Activated T-cell treated with anti-CD3 and anti-CD28 coated beads, Interleukin-2, amount 50 U/mL, for 1 hour (primary cell): ENCODE measurements around the gene CLTCL1.
"Not testable (repeated sequence)": the region's sequence is repeated elsewhere in the genome, so short reads cannot be mapped to it uniquely, and the experiment has no call there.

Experiments
- DNase-seq: peaks from one replicate; pipeline ENCODE4 v3.0.0-alpha.2; 2020

Gene CLTCL1

GRCh38 chr22:19291580-19292457 is at the start of gene CLTCL1:
CLTCL1 (minus strand) TSS chr22:19291719; CDS start chr22:19291641, 78 bp downstream.
- DNase-seq, result peak; percentile 74

GRCh38 chr22:19337137-19337536 is 45.6 kb upstream of the CLTCL1 start:
- DNase-seq, result no peak

GRCh38 chr22:19336133-19337075 is 44.9 kb upstream of the CLTCL1 start:
- no peak for DNase-seq

GRCh38 chr22:19331975-19332374 is 40.5 kb upstream of the CLTCL1 start:
- no peak for DNase-seq

GRCh38 chr22:19331474-19331873 is 40.0 kb upstream of the CLTCL1 start:
- DNase-seq, result no peak

GRCh38 chr22:19330865-19331418 is 39.4 kb upstream of the CLTCL1 start:
- DNase-seq, result no peak

- DNase-seq, result not testable (repeated sequence)
Observed at GRCh38 chr22:19330205-19330604, 38.7 kb upstream of the CLTCL1 start.

- DNase-seq, result no peak
Observed at GRCh38 chr22:19329454-19329853, 37.9 kb upstream of the CLTCL1 start.

- no peak for DNase-seq
Observed at GRCh38 chr22:19325296-19325948, 33.9 kb upstream of the CLTCL1 start.

- not testable (repeated sequence) for DNase-seq
Observed at GRCh38 chr22:19323420-19323819, 31.9 kb upstream of the CLTCL1 start.

- DNase-seq, result no peak
Observed at GRCh38 chr22:19321757-19322156, 30.2 kb upstream of the CLTCL1 start.

- DNase-seq, result not testable (repeated sequence)
Observed at GRCh38 chr22:19320136-19320535, 28.6 kb upstream of the CLTCL1 start.

- DNase-seq, result no peak
Observed at GRCh38 chr22:19319281-19319680, 27.8 kb upstream of the CLTCL1 start.

- no peak for DNase-seq
Observed at GRCh38 chr22:19317865-19318264, 26.3 kb upstream of the CLTCL1 start.

- no peak for DNase-seq
Observed at GRCh38 chr22:19307872-19308271, 16.4 kb upstream of the CLTCL1 start.

- DNase-seq, result not testable (repeated sequence)
Observed at GRCh38 chr22:19306535-19306934, 15.0 kb upstream of the CLTCL1 start.

GRCh38 chr22:19304547-19304946 is 13.0 kb upstream of the CLTCL1 start:
- DNase-seq, result no peak

GRCh38 chr22:19303785-19304184 is 12.3 kb upstream of the CLTCL1 start:
- DNase-seq, result no peak

GRCh38 chr22:19295733-19296132 is 4.2 kb upstream of the CLTCL1 start:
- DNase-seq, result no peak

- no peak for DNase-seq
Observed at GRCh38 chr22:19292458-19293230, 1.1 kb upstream of the CLTCL1 start.

GRCh38 chr22:19291218-19291579 is 320 bp downstream of the CLTCL1 start:
- DNase-seq, result peak; percentile 48
